Retinal pigment epithelial cell (primary cell): Measurements from ENCODE around the gene PIWIL4.

Source experiments
- DNase-seq: peaks from one replicate; pipeline ENCODE4 v3.0.0-alpha.2; 2010; ENCODE audit warnings: low read depth
- H3K4me3 ChIP-seq: 2 replicates; pipeline ENCODE4 v1.5.1; 2011; ENCODE audit warnings: mild to moderate bottlenecking, low read length, control low read depth, moderate library complexity
- TF ChIP-seq, protein P1 (sequence below): conservative IDR thresholded peaks from 2 replicates; pipeline ENCODE4 v1.5.1; 2011; ENCODE audit warnings: low read depth, low read length, control low read depth, inconsistent platforms

Gene PIWIL4

DNA sequence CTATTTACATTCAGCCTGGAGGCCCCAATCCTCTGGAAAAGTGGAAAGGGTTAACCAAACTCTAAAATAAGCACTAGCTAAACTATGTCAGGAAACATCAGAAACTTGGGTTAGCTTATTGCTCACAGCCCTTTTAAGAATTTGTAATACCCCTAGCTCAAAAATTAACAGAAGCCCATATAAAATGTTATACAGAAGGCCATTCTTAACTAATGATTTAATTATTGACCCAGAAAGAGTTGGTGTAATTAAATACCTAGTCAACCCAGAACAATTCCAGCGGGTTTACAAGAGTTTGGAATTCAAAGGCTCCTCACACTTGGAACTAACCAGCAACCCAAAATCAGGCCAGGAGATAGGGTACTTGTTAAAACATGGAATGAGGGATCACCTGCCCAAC lies 88.8 kb downstream of the PIWIL4 start:
- no peak for DNase-seq
- H3K4me3 ChIP-seq: no peak overlapping the region
- TF ChIP-seq, protein P1, sequence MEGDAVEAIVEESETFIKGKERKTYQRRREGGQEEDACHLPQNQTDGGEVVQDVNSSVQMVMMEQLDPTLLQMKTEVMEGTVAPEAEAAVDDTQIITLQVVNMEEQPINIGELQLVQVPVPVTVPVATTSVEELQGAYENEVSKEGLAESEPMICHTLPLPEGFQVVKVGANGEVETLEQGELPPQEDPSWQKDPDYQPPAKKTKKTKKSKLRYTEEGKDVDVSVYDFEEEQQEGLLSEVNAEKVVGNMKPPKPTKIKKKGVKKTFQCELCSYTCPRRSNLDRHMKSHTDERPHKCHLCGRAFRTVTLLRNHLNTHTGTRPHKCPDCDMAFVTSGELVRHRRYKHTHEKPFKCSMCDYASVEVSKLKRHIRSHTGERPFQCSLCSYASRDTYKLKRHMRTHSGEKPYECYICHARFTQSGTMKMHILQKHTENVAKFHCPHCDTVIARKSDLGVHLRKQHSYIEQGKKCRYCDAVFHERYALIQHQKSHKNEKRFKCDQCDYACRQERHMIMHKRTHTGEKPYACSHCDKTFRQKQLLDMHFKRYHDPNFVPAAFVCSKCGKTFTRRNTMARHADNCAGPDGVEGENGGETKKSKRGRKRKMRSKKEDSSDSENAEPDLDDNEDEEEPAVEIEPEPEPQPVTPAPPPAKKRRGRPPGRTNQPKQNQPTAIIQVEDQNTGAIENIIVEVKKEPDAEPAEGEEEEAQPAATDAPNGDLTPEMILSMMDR: no peak

DNA sequence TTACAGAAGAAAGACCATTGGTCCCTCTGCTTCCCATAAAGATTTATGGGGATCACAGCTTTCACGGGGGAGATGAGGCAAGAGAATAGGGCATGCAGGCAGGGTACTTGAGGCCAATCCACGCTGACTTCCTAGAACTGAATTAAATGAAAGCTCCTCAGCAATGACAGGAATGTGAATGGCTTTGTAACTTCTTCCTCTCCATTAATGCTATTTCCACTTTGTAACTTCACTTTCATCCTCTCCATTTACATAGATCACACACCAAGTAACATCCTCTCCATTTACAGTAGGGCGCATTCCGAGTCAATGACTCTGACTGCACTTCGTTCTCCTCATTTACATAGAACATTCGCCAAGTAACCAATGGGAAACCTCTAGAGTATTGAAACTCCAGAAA lies 89.8 kb downstream of the PIWIL4 start:
- no peak for DNase-seq
- no peak overlapping the region for H3K4me3 ChIP-seq
- TF ChIP-seq, protein P1: no peak

- no peak for DNase-seq
- TF ChIP-seq, protein P1: no peak
- no peak overlapping the region for H3K4me3 ChIP-seq
Observed at GRCh38 chr11:94657629-94658028, 90.5 kb downstream of the PIWIL4 start.

GRCh38 chr11:94658386-94658785 lies 91.2 kb downstream of the PIWIL4 start:
- DNase-seq: no peak
- TF ChIP-seq, protein P1: no peak
- no peak overlapping the region for H3K4me3 ChIP-seq

DNA sequence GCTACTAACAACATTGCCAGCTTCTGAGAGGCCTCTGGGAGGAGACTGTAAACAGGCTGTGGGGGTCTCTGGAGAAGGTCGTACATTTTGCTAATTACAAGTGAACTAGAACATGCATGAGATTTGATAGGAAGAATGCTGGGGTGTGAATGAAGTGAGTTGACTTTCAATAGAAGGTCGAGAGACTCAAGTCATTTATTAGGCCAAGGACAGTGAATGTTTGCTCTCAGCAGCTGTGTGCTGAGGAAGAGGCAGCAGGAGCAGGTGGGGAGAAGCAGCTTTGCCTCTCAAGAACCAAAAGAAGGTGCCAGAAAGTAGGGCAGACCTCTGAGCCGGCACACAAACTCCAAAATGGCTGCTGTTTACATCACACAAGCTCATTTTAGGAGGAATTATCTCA lies 91.7 kb downstream of the PIWIL4 start:
- no peak overlapping the region for H3K4me3 ChIP-seq
- TF ChIP-seq, protein P1: no peak
- no peak for DNase-seq

- TF ChIP-seq, protein P1: no peak
- no peak for DNase-seq
- H3K4me3 ChIP-seq: no peak overlapping the region
Observed at GRCh38 chr11:94661444-94661843, 94.3 kb downstream of the PIWIL4 start.

GRCh38 chr11:94662065-94662779 lies 95.1 kb downstream of the PIWIL4 start:
- no peak for DNase-seq
- TF ChIP-seq, protein P1: no peak
- H3K4me3 ChIP-seq: no peak overlapping the region
